ENCODE results near the gene MC2R. TPM values are rescaled to one million over a fixed set of nuclear protein-coding genes. Genes with fewer than 3 reads are reported as not detected.
"Not testable (repeated sequence)": the region's sequence is repeated elsewhere in the genome, so short reads cannot be mapped to it uniquely, and the experiment has no call there.

MC2R gene
- total and polyA plus RNA-seq, 5 experiments from 2014 or later = not detected

GRCh38 chr18:13889671-13890070, 25.7 kb downstream of the MC2R start:
- Mint-ChIP-seq H3K36me3 (no peaks in the 10 kb centered on the region), H3K9me3 (no peaks in the 10 kb centered on the region), H3K27ac (no peak overlapping the region), H3K4me1 (no peaks in the 10 kb centered on the region), H3K4me3 (no peak overlapping the region), H3K27me3 (peaks cover 14 to 70% (median 29%) of the 10 kb centered on the region in 5 donors)
- no peak for DNase-seq
- no peak for ATAC-seq
- POLR2A ChIA-PET = no interaction called here

DNA sequence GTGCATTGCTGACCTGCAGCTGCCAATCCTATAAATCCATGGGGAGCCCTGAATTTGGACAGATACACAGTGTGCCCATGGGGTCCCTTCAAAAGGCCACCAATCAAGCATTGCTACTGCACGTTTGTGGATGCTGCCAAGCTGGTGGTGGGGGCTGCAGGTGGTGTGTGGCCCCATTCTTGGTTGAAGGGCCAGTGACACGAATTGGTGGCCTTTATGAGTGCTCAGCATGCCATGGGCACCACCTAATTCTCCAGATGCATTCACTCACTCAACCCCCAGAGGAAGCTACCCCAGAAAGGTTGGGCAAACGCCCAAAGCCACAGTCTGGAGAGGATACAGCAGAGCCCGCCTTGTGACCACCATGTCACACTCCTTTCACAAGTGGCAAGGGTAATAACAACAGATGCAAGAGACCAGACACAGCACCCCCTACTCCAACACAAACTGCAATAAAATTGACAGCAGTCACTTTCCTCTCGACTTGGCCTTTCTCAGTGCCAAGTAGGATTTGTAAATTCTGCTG, 27.1 kb downstream of the MC2R start:
- ATAC-seq (no peak), DNase-seq (no peak)
- no peaks in the 10 kb centered on the region for H3K9me3 Mint-ChIP-seq
- H3K27me3 Mint-ChIP-seq = peaks cover 9 to 62% (median 29%) of the 10 kb centered on the region in 5 donors
- no peak overlapping the region for H3K4me3 Mint-ChIP-seq
- no peak overlapping the region for H3K27ac Mint-ChIP-seq
- H3K36me3 Mint-ChIP-seq = no peaks in the 10 kb centered on the region
- POLR2A ChIA-PET = no interaction called here
- H3K4me1 Mint-ChIP-seq = no peaks in the 10 kb centered on the region

- Mint-ChIP-seq H3K27ac (no peak overlapping the region), H3K4me1 (no peaks in the 10 kb centered on the region), H3K9me3 (no peaks in the 10 kb centered on the region), H3K27me3 (peaks cover 7 to 30% (median 15%) of the 10 kb centered on the region in 5 donors), H3K36me3 (no peaks in the 10 kb centered on the region), H3K4me3 (no peak overlapping the region)
- POLR2A ChIA-PET = no interaction called here
- DNase-seq = no peak
- no peak for ATAC-seq
Measured at GRCh38 chr18:13885009-13885408, 30.3 kb downstream of the MC2R start.

DNA sequence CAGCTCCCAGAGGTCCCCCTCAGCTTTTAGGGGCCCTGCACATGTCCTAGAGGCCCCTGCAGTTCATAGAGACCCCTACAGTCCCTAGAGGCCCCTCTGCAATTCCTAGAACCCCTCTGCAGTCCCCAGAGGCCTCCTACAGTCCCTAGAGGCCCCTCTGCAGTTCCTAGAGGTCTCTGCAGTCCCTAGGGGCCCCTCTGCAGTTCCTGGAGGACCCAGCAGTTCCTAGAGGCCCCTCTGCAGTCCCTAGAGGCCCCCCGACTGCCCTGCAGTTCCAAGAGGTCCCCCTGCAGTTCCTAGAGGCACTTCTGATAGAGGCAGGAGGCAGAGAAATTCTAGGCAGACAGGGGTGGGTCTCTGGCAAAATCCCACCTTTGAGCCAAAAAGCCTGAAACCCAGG, 35.4 kb downstream of the MC2R start:
- Mint-ChIP-seq H3K27ac (no peak overlapping the region), H3K4me3 (no peak overlapping the region), H3K4me1 (no peaks in the 10 kb centered on the region), H3K36me3 (no peaks in the 10 kb centered on the region), H3K9me3 (no peaks in the 10 kb centered on the region), H3K27me3 (peaks cover 1 to 25% (median 7%) of the 10 kb centered on the region in 5 donors)
- DNase-seq (no peak), ATAC-seq (no peak)
- POLR2A ChIA-PET = no interaction called here

DNA sequence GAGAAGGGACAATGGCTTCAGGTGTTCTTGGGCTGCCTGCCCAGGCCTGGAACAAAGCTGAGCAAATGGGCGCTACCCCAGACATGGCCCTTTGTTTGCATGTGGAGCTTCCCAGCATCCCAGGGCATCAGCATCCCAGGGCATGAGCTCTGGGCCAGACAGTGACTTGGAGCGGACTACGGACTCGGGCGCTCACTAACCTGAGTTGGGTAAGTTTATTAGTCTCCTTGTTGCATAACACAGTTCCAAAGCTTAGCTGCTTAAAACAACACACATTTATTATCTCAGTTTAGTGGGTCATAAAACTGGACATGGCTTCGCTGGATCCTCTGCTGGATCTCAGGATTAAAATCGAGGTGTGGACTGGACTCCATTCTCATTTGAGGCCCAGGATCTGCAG, 35.8 kb downstream of the MC2R start:
- no peak overlapping the region for H3K4me3 Mint-ChIP-seq
- H3K27ac Mint-ChIP-seq = no peak overlapping the region
- no peaks in the 10 kb centered on the region for H3K4me1 Mint-ChIP-seq
- ATAC-seq = no peak
- POLR2A ChIA-PET = no interaction called here
- no peak for DNase-seq
- no peaks in the 10 kb centered on the region for H3K9me3 Mint-ChIP-seq
- peaks cover 1 to 20% (median 3%) of the 10 kb centered on the region in 5 donors for H3K27me3 Mint-ChIP-seq
- no peaks in the 10 kb centered on the region for H3K36me3 Mint-ChIP-seq

DNA sequence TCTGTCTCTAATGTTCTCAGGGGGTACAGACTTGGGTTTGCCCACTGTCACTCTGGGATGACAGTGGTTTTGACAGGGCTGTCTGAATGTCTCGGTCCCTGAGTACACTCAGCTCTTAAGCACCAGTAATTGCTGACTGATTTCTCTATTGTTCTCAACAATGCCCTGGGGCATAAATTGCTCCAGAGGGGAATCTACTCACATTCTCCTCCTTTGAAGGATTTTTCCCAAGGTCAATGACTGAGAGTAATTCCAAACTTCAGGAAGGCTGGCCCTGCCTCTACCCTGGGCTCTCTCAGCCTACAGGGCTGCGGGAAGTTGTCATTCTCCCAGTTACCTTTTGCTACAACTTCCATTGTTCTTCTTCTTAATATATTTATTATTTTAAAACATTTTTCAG, 36.5 kb downstream of the MC2R start:
- no peaks in the 10 kb centered on the region for H3K4me1 Mint-ChIP-seq
- DNase-seq = no peak
- POLR2A ChIA-PET = no interaction called here
- H3K27ac Mint-ChIP-seq = no peak overlapping the region
- H3K36me3 Mint-ChIP-seq = no peaks in the 10 kb centered on the region
- H3K4me3 Mint-ChIP-seq = no peak overlapping the region
- no peaks in the 10 kb centered on the region for H3K9me3 Mint-ChIP-seq
- peaks cover 0 to 19% (median 3%) of the 10 kb centered on the region in 5 donors for H3K27me3 Mint-ChIP-seq
- no peak for ATAC-seq

DNA sequence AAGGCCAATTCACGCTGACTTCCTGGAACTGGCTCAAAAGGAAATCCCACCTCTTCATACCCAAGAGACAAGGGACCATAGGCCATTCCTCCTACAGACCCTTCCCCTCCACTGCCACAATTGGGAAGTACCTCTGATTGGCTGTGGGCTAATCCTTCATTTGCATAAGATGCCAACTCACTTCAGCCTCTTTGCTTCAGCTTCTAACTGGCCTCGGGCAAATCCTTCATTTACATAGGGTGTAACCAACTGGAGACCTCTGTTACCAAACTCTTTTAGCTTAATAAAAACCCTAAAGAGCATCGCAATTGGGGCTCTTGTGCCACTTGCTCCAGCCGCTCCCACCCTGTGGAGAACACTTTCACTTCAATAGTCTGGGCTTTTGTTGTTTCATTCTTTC, 38.2 kb downstream of the MC2R start:
- Mint-ChIP-seq H3K27ac (no peak overlapping the region), H3K4me1 (no peaks in the 10 kb centered on the region), H3K9me3 (no peaks in the 10 kb centered on the region), H3K4me3 (no peak overlapping the region), H3K36me3 (no peaks in the 10 kb centered on the region), H3K27me3 (peaks cover 0 to 22% (median 4%) of the 10 kb centered on the region in 5 donors)
- ATAC-seq (no peak), DNase-seq (no peak)
- POLR2A ChIA-PET = no interaction called here

DNA sequence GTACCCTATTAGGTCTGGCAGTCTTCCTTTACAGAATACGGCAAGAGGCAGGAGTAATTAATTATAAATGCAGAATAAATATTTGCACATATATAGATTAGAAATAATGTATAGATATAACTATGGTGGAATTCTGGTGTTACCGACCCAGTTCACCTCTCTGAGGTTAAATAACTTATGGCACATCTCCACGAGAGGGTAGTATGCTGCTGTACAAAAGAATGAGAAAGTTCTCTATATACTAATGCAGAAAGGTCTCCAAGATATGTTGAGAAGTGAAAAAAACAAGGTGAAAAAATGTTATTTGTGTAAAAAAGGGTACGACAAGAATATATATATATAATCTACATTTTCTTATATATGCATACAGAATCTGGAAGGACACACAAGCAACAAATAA, 40.8 kb downstream of the MC2R start:
- H3K9me3 Mint-ChIP-seq = no peaks in the 10 kb centered on the region
- no peak overlapping the region for H3K4me3 Mint-ChIP-seq
- peaks cover 6 to 23% (median 21%) of the 10 kb centered on the region in 5 donors for H3K27me3 Mint-ChIP-seq
- peaks cover 0 to 2% (median 0%) of the 10 kb centered on the region in 3 donors for H3K36me3 Mint-ChIP-seq
- POLR2A ChIA-PET = no interaction called here
- no peak overlapping the region for H3K27ac Mint-ChIP-seq
- H3K4me1 Mint-ChIP-seq = no peaks in the 10 kb centered on the region
- ATAC-seq = no peak
- no peak for DNase-seq

DNA sequence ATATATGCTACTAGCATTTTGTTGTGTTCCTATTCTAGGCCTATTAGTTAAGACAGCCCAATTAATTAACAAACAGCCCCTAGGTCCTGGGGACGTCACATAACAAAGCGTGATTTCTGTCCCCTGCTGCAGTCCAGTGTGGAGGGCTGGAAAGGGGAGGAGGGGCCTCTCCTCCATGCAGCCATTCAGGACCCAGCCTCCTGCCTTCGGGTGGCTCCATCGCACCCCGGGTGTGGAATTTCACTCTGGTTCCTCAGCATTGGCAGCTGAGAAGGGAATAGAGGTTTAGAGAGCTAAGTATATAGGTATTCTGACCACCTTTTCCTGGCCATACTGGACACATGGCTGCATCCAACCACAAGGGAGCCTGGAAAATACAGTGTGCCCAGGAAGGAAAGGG, 42.4 kb downstream of the MC2R start:
- H3K4me1 Mint-ChIP-seq = no peaks in the 10 kb centered on the region
- H3K4me3 Mint-ChIP-seq = no peak overlapping the region
- no peak overlapping the region for H3K27ac Mint-ChIP-seq

DNA sequence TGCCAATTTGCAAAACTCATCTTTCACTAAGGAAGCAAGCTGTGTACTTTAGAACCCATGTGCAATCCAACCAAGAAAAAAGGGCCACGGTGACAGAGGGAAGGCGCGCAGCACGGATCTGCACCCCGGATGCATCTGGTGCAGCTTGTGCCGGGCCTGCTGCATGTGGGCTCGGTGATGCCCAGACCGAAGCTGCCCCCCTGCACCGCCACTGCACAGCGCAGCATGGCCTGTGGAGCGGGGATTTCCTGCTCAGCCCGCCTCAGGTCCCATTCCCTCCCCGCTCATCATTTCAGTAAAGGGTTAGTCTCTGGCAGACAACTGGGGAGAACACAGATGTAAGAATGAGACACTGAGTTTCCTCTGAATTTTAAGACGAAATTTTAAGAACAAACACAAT, 43.0 kb downstream of the MC2R start:
- Mint-ChIP-seq H3K27ac (no peak overlapping the region), H3K36me3 (peaks cover 0 to 2% (median 0%) of the 10 kb centered on the region in 3 donors), H3K4me1 (no peaks in the 10 kb centered on the region), H3K9me3 (no peaks in the 10 kb centered on the region), H3K4me3 (no peak overlapping the region), H3K27me3 (peaks cover 11 to 40% (median 27%) of the 10 kb centered on the region in 5 donors)
- no peak for DNase-seq
- POLR2A ChIA-PET = no interaction called here
- ATAC-seq = no peak

More for the DNA sequence above, 42.4 kb downstream of the MC2R start:
- no peaks in the 10 kb centered on the region for H3K9me3 Mint-ChIP-seq
- no peak for ATAC-seq
- peaks cover 9 to 36% (median 29%) of the 10 kb centered on the region in 5 donors for H3K27me3 Mint-ChIP-seq
- DNase-seq = no peak
- POLR2A ChIA-PET = no interaction called here
- peaks cover 0 to 2% (median 0%) of the 10 kb centered on the region in 3 donors for H3K36me3 Mint-ChIP-seq

- Mint-ChIP-seq H3K9me3 (no peaks in the 10 kb centered on the region), H3K27ac (no peak overlapping the region), H3K4me1 (no peaks in the 10 kb centered on the region), H3K27me3 (peaks cover 13 to 46% (median 31%) of the 10 kb centered on the region in 5 donors), H3K4me3 (no peak overlapping the region), H3K36me3 (peaks cover 0 to 2% (median 0%) of the 10 kb centered on the region in 3 donors)
- POLR2A ChIA-PET = no interaction called here
- ATAC-seq (no peak), DNase-seq (no peak)
Measured at GRCh38 chr18:13871701-13872100, 43.6 kb downstream of the MC2R start.

DNA sequence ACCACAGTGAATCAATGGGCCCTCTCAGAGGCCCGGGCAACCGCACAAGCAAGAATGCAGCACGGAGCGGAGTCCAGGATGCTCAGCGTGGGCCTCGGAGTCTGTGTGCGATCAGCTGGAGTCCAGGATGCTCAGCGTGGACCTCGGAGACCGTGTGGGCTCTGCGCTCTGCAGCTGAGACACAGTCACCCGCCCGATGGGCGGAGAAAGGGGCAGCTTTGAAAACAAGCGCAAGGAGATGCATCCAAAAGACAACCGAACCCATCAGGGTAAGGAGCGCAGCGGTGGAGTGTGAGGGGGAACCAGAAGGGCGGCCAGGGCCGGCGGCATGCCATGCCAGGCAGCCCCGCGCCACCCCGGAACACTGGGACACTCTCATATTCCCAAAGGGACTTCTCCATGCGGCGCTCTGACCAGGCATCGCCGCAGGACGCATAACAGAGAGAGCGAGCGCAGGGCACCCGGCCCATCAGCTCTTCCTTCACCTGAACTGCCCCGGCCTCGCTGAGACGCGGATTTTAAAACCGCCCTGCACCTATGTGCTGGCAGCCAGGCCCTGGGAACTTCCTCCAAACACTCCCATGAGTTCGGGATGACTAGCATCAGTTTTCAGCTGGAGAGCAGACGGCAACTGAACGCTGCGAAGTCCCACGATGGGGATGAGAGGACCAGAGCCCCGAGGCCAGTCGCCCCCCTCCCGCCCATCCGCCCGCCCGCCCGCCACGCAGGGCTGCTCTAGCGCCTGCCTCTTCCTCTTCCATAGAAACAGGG, 46.6 kb downstream of the MC2R start:
- DNase-seq = no peak
- H3K27me3 Mint-ChIP-seq = peaks cover 27 to 68% (median 36%) of the 10 kb centered on the region in 5 donors
- peaks cover 0 to 3% (median 2%) of the 10 kb centered on the region in 3 donors for H3K36me3 Mint-ChIP-seq
- H3K27ac Mint-ChIP-seq = peak overlapping the region in 1 of 10 donors; percentile 54
- H3K4me1 Mint-ChIP-seq = no peaks in the 10 kb centered on the region
- peak overlapping the region in 1 of 10 donors; percentile 17 for H3K4me3 Mint-ChIP-seq
- ATAC-seq = no peak
- POLR2A ChIA-PET = no interaction called here
- peaks cover 0 to 3% (median 0%) of the 10 kb centered on the region in 9 donors for H3K9me3 Mint-ChIP-seq

- peaks cover 0 to 32% (median 16%) of the 10 kb centered on the region in 9 donors for H3K9me3 Mint-ChIP-seq
- H3K27ac Mint-ChIP-seq, POLR2A ChIA-PET, H3K4me1 Mint-ChIP-seq, ATAC-seq, H3K4me3 Mint-ChIP-seq, H3K36me3 Mint-ChIP-seq, DNase-seq: not testable (repeated sequence)
- H3K27me3 Mint-ChIP-seq = peaks cover 31 to 63% (median 35%) of the 10 kb centered on the region in 5 donors
Measured at GRCh38 chr18:13862898-13863297, 52.4 kb downstream of the MC2R start.
